HCT116 (cell line): ENCODE measurements around the gene BPIFB3. TPM values are rescaled to one million over a fixed set of nuclear protein-coding genes. Genes with fewer than 3 reads are reported as not detected.

ENCODE experiments used
- ATAC-seq: fragments of 200-7000 bp; cut with Tn5 transposase; 2 replicates; pipeline ENCODE4 v1.9.1; 2020; ENCODE audit warnings: mild to moderate bottlenecking, moderate library complexity
- BruUV-seq: library from RNA; stranded (reverse); fragments of 400-500 nt; replicated peaks from 2 replicates; lab custom pipeline; 2021; lab: Mats Ljungman, UMichigan
- CTCF ChIA-PET: fragments of 300-600 bp; sonication (Branson Sonifier 250); formaldehyde crosslinking; loops from one replicate; lab custom pipeline; 2021; ENCODE audit warnings: antibody characterized with exemption; lab: Charles Lee
- POLR2A ChIA-PET: fragments of 300-600, 350-600 bp; sonication (Branson Sonifier 250); formaldehyde crosslinking; loops from one replicate; lab custom pipeline; 2021; ENCODE audit warnings: antibody characterized with exemption; lab: Charles Lee
- RAD21 ChIA-PET, 2 experiments: fragments of 300-600 bp; sonication (Branson Sonifier 250); formaldehyde crosslinking; loops; one replicate each; lab custom pipeline; 2023; ENCODE audit warnings: low total read pairs in 2 of 2; ENCODE audit not compliant: uncharacterized antibody in 2 of 2, unreplicated experiment in 2 of 2, low non-redundant PET in 1 of 2; lab: Charles Lee
- DNase-seq: peaks from one replicate; pipeline ENCODE4 v3.0.0-alpha.2; 2010; ENCODE audit warnings: low read depth, low spot score
- H2AFZ ChIP-seq: fragments of 200-600 bp; shearing (Covaris generic), sonication (generic); 2 replicates; pipeline ENCODE4 v1.6.1; 2017; ENCODE audit warnings: low read depth, mixed run types, mixed read lengths, antibody characterized with exemption, low read length; ENCODE audit not compliant: poor library complexity, severe bottlenecking
- H3K27ac ChIP-seq: 2 replicates; pipeline ENCODE4 v1.5.1; 2012; ENCODE audit warnings: low read depth, low read length
- H3K27me3 ChIP-seq: fragments of 200-600 bp; sonication (generic); 2 replicates; pipeline ENCODE4 v1.6.1; 2016; ENCODE audit warnings: mixed run types, low read length, mixed read lengths; ENCODE audit not compliant: insufficient read depth
- H3K36me3 ChIP-seq, 2 experiments: fragments of 200-500 bp in 1 of 2; fragments of 200-600 bp in 1 of 2; sonication (Bioruptor generic) in 1 of 2; sonication (generic) in 1 of 2; 2 replicates each; pipeline versions ENCODE4 v1.5.1 to v1.6.1; 2014 to 2016; ENCODE audit warnings: low read length in 2 of 2, inconsistent platforms in 1 of 2, mixed read lengths in 1 of 2, mixed run types in 1 of 2; ENCODE audit not compliant: insufficient read depth in 2 of 2, control insufficient read depth in 1 of 2
- H3K4me1 ChIP-seq, 2 experiments: fragments of 200-600 bp in 1 of 2; sonication (generic) in 1 of 2; 2 replicates each; pipeline versions ENCODE4 v1.5.1 to v1.6.1; 2012 to 2017; ENCODE audit warnings: low read length in 2 of 2, inconsistent platforms in 1 of 2, mild to moderate bottlenecking in 1 of 2, mixed read lengths in 1 of 2, mixed run types in 1 of 2, moderate library complexity in 1 of 2; ENCODE audit not compliant: insufficient read depth in 2 of 2, control insufficient read depth in 1 of 2
- H3K4me2 ChIP-seq: fragments of 200-600 bp; sonication (generic); 2 replicates; pipeline ENCODE4 v1.6.1; 2017; ENCODE audit warnings: mixed run types, low read length, mixed read lengths
- H3K4me3 ChIP-seq, 2 experiments: fragments of 200-600 bp in 1 of 2; sonication (generic) in 1 of 2; replicated peaks in 1 of 2; 2 replicates each; pipeline ENCODE4 v1.5.1; 2011 to 2016; ENCODE audit warnings: low read length in 2 of 2, control low read depth in 1 of 2, low read depth in 1 of 2, mild to moderate bottlenecking in 1 of 2, mixed read lengths in 1 of 2, mixed run types in 1 of 2
- H3K79me2 ChIP-seq: fragments of 200-600 bp; sonication (generic); 2 replicates; pipeline ENCODE4 v1.6.1; 2017; ENCODE audit warnings: mild to moderate bottlenecking, mixed run types, low read length, moderate library complexity, mixed read lengths; ENCODE audit not compliant: insufficient read depth
- H3K9ac ChIP-seq: fragments of 200-600 bp; sonication (generic); 2 replicates; pipeline ENCODE4 v1.6.1; 2016; ENCODE audit warnings: low read length, mixed read lengths
- H3K9me2 ChIP-seq: fragments of 200-600 bp; sonication (generic), shearing (Covaris generic); 2 replicates; pipeline ENCODE4 v1.6.1; 2017; ENCODE audit warnings: mixed run types, mild to moderate bottlenecking, moderate library complexity; ENCODE audit not compliant: insufficient read depth
- H3K9me3 ChIP-seq, 2 experiments: fragments of 200-500 bp in 1 of 2; fragments of 200-600 bp in 1 of 2; sonication (Bioruptor generic) in 1 of 2; sonication (generic) in 1 of 2; 2 replicates each; pipeline ENCODE4 v1.6.1; 2014 to 2017; ENCODE audit warnings: low read length in 2 of 2, mixed read lengths in 2 of 2, inconsistent platforms in 1 of 2, low read depth in 1 of 2, mild to moderate bottlenecking in 1 of 2, mixed run types in 1 of 2, moderate library complexity in 1 of 2; ENCODE audit not compliant: control insufficient read depth in 1 of 2, insufficient read depth in 1 of 2
- H4K20me1 ChIP-seq: fragments of 200-600 bp; sonication (generic), shearing (Covaris generic); 2 replicates; pipeline ENCODE4 v1.6.1; 2017; ENCODE audit warnings: mixed run types, mild to moderate bottlenecking, moderate library complexity; ENCODE audit not compliant: insufficient read depth
- CBX3 ChIP-seq: IDR thresholded peaks from 2 replicates; pipeline ENCODE4 v1.6.1; 2012; ENCODE audit warnings: low read depth
- EZH2 ChIP-seq: fragments of 200-600 bp; sonication (generic); IDR thresholded peaks from 2 replicates; pipeline ENCODE4 v1.6.1; 2017; ENCODE audit warnings: antibody characterized with exemption, mixed run types
- JUND ChIP-seq: IDR thresholded peaks from 2 replicates; pipeline ENCODE4 v1.6.1; 2012
- POLR2A ChIP-seq: IDR thresholded peaks from 2 replicates; pipeline ENCODE4 v1.7.0; 2011; ENCODE audit warnings: borderline replicate concordance; ENCODE audit not compliant: insufficient read depth, insufficient read length; ENCODE audit errors: extremely low read depth
- RAD21 ChIP-seq: IDR thresholded peaks from 2 replicates; pipeline ENCODE4 v1.6.1; 2012; ENCODE audit warnings: low read depth, mild to moderate bottlenecking
- SRF ChIP-seq: IDR thresholded peaks from 2 replicates; pipeline ENCODE4 v1.6.1; 2012; ENCODE audit warnings: low read depth
- TCF7L2 ChIP-seq: IDR thresholded peaks from 2 replicates; pipeline ENCODE4 v1.7.0; 2011; ENCODE audit warnings: borderline replicate concordance, inconsistent platforms; ENCODE audit not compliant: insufficient read depth, insufficient read length; ENCODE audit errors: extremely low read depth
- YY1 ChIP-seq: IDR thresholded peaks from 2 replicates; pipeline ENCODE4 v1.6.1; 2011; ENCODE audit warnings: low read length, low read depth, moderate library complexity, mild to moderate bottlenecking; ENCODE audit not compliant: insufficient replicate concordance; ENCODE audit errors: extremely low read depth
- ZNF274 ChIP-seq: fragments of 200-500 bp; sonication (Bioruptor generic); IDR thresholded peaks from 2 replicates; pipeline ENCODE4 v1.6.1; 2014; ENCODE audit warnings: mild to moderate bottlenecking, low read depth, low read length, inconsistent platforms
- intact Hi-C: fragments of 100-400 bp; cut with micrococcal nuclease; formaldehyde crosslinking; loops from 2 replicates; pipeline ENCODE4 v1.10.0; 2022
- total RNA-seq: library from RNA; stranded (reverse); gene quantifications from one replicate; pipeline ENCODE4 v1.2.1, GENCODE V29; 2021; ENCODE audit not compliant: unreplicated experiment
- TF ChIP-seq, protein P1 (sequence below): IDR thresholded peaks from 2 replicates; pipeline ENCODE4 v1.6.1; 2011; ENCODE audit warnings: mild to moderate bottlenecking, low read length, moderate library complexity; ENCODE audit not compliant: insufficient replicate concordance; ENCODE audit errors: extremely low read depth
- TF ChIP-seq, protein P2 (sequence below): IDR thresholded peaks from 2 replicates; pipeline ENCODE4 v1.6.1; 2012
- TF ChIP-seq, protein P3 (sequence below), 3 experiments: fragments of 200-600 bp in 1 of 3; sonication (generic) in 1 of 3; IDR thresholded peaks in 2 of 3; conservative IDR thresholded peaks in 1 of 3; 2 replicates each; pipeline ENCODE4 v1.5.1; 2012 to 2017; ENCODE audit warnings: low read depth in 2 of 3, low read length in 2 of 3, antibody characterized with exemption in 1 of 3, borderline replicate concordance in 1 of 3, control low read depth in 1 of 3, mild to moderate bottlenecking in 1 of 3, mixed read lengths in 1 of 3, mixed run types in 1 of 3, moderate library complexity in 1 of 3; ENCODE audit not compliant: insufficient read depth in 1 of 3
- TF ChIP-seq, protein P4 (sequence below): IDR thresholded peaks from 2 replicates; pipeline ENCODE4 v1.6.1; 2012
- TF ChIP-seq, protein P5 (sequence below): IDR thresholded peaks from 2 replicates; pipeline ENCODE4 v1.6.1; 2012; ENCODE audit warnings: low read depth

The BPIFB3 gene
- total RNA-seq, 1 experiment from 2014 or later, result not detected

DNA sequence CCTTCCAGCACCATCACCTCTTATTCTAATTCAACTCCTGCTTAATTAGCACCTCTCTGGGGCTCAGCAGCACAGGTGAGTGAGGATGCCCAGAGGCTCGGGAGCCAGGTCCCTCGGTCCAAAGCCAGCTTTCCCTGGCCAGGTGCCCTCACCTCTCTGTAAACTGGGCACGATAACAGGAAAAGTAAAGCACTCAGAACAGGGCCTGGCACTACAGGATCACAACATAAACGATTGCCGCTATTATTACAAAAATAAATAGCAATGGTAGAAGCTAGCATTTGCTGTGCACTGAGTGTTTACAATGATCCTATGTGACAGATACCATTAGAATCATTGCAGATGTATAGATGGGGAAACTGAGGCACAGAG lies 43.6 kb upstream of the BPIFB3 start:
- Histone ChIP-seq H3K27ac (no peak overlapping the region), H3K9me2 (no peaks in the 10 kb centered on the region), H3K9ac (no peak overlapping the region), H4K20me1 (no peaks in the 10 kb centered on the region), H3K27me3 (peaks cover 8% of the 10 kb centered on the region; the same call in 1 of the 2 replicates), H3K4me2 (no peak overlapping the region), H2AFZ (no peak overlapping the region), H3K9me3 (no peaks in the 10 kb centered on the region), H3K4me3 (no peak overlapping the region), H3K36me3 (no peaks in the 10 kb centered on the region), H3K79me2 (no peaks in the 10 kb centered on the region), H3K4me1 (no peaks in the 10 kb centered on the region)
- ChIA-PET RAD21 (no interaction called here), CTCF (no interaction called here), POLR2A (no interaction called here)
- no peak for ATAC-seq
- BruUV-seq, result no TSS peak
- no peak for DNase-seq
- TF ChIP-seq, protein P1, sequence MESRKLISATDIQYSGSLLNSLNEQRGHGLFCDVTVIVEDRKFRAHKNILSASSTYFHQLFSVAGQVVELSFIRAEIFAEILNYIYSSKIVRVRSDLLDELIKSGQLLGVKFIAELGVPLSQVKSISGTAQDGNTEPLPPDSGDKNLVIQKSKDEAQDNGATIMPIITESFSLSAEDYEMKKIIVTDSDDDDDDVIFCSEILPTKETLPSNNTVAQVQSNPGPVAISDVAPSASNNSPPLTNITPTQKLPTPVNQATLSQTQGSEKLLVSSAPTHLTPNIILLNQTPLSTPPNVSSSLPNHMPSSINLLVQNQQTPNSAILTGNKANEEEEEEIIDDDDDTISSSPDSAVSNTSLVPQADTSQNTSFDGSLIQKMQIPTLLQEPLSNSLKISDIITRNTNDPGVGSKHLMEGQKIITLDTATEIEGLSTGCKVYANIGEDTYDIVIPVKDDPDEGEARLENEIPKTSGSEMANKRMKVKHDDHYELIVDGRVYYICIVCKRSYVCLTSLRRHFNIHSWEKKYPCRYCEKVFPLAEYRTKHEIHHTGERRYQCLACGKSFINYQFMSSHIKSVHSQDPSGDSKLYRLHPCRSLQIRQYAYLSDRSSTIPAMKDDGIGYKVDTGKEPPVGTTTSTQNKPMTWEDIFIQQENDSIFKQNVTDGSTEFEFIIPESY, result no peak
- TF ChIP-seq, protein P2, sequence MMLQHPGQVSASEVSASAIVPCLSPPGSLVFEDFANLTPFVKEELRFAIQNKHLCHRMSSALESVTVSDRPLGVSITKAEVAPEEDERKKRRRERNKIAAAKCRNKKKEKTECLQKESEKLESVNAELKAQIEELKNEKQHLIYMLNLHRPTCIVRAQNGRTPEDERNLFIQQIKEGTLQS, result no peak
- TF ChIP-seq, protein P3, sequence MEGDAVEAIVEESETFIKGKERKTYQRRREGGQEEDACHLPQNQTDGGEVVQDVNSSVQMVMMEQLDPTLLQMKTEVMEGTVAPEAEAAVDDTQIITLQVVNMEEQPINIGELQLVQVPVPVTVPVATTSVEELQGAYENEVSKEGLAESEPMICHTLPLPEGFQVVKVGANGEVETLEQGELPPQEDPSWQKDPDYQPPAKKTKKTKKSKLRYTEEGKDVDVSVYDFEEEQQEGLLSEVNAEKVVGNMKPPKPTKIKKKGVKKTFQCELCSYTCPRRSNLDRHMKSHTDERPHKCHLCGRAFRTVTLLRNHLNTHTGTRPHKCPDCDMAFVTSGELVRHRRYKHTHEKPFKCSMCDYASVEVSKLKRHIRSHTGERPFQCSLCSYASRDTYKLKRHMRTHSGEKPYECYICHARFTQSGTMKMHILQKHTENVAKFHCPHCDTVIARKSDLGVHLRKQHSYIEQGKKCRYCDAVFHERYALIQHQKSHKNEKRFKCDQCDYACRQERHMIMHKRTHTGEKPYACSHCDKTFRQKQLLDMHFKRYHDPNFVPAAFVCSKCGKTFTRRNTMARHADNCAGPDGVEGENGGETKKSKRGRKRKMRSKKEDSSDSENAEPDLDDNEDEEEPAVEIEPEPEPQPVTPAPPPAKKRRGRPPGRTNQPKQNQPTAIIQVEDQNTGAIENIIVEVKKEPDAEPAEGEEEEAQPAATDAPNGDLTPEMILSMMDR (IDR thresholded peaks at IDR 0.05 in 2 of 3, conservative IDR thresholded peaks at IDR 0.05 in 1 of 3; ENCODE audit: borderline replicate concordance in 1 of 3, insufficient read depth in 1 of 3, low read depth in 2 of 3, low read length in 2 of 3), result no peak
- TF ChIP-seq CBX3 (no peak), POLR2A (no peak), ZNF274 (no peak), SRF (no peak), YY1 (no peak), RAD21 (no peak), JUND (no peak), EZH2 (no peak), TCF7L2 (no peak)
- TF ChIP-seq, protein P4, sequence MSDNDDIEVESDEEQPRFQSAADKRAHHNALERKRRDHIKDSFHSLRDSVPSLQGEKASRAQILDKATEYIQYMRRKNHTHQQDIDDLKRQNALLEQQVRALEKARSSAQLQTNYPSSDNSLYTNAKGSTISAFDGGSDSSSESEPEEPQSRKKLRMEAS, result no peak
- TF ChIP-seq, protein P5, sequence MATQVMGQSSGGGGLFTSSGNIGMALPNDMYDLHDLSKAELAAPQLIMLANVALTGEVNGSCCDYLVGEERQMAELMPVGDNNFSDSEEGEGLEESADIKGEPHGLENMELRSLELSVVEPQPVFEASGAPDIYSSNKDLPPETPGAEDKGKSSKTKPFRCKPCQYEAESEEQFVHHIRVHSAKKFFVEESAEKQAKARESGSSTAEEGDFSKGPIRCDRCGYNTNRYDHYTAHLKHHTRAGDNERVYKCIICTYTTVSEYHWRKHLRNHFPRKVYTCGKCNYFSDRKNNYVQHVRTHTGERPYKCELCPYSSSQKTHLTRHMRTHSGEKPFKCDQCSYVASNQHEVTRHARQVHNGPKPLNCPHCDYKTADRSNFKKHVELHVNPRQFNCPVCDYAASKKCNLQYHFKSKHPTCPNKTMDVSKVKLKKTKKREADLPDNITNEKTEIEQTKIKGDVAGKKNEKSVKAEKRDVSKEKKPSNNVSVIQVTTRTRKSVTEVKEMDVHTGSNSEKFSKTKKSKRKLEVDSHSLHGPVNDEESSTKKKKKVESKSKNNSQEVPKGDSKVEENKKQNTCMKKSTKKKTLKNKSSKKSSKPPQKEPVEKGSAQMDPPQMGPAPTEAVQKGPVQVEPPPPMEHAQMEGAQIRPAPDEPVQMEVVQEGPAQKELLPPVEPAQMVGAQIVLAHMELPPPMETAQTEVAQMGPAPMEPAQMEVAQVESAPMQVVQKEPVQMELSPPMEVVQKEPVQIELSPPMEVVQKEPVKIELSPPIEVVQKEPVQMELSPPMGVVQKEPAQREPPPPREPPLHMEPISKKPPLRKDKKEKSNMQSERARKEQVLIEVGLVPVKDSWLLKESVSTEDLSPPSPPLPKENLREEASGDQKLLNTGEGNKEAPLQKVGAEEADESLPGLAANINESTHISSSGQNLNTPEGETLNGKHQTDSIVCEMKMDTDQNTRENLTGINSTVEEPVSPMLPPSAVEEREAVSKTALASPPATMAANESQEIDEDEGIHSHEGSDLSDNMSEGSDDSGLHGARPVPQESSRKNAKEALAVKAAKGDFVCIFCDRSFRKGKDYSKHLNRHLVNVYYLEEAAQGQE, result no peak
- intact Hi-C loops, result no loop called here
